ENCODE data around the gene UNC50. TPM values are rescaled to one million over a fixed set of nuclear protein-coding genes. Genes with fewer than 3 reads are reported as not detected.

Gene UNC50
- total RNA-seq, 1 donor from 2014 or later, result 43.0 TPM

DNA sequence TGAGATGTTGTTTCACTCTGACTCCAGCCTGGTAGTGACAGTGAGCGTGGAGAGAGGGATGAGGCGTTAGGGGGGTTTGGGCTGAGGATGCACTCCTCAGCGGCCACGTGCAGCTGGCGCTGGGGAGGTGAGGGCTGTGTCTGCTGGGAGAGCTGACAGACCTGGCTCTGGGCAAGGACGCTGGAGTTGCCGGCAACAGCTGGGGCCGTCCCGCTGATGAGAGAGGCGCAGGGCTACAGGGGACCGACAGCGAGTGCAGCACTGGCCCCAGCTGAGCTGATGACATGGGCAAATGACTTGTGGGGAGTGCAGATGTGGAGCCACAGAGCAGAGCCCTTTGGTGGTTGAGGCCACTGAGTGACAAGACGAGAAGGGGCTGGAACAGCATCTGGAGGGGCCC lies 38.5 kb upstream of the UNC50 start:
- no peak for DNase-seq (ENCODE audit: low read depth)
- no peak overlapping the region for H3K4me3 ChIP-seq (ENCODE audit: low read depth, low read length)
- TF ChIP-seq, protein P1, sequence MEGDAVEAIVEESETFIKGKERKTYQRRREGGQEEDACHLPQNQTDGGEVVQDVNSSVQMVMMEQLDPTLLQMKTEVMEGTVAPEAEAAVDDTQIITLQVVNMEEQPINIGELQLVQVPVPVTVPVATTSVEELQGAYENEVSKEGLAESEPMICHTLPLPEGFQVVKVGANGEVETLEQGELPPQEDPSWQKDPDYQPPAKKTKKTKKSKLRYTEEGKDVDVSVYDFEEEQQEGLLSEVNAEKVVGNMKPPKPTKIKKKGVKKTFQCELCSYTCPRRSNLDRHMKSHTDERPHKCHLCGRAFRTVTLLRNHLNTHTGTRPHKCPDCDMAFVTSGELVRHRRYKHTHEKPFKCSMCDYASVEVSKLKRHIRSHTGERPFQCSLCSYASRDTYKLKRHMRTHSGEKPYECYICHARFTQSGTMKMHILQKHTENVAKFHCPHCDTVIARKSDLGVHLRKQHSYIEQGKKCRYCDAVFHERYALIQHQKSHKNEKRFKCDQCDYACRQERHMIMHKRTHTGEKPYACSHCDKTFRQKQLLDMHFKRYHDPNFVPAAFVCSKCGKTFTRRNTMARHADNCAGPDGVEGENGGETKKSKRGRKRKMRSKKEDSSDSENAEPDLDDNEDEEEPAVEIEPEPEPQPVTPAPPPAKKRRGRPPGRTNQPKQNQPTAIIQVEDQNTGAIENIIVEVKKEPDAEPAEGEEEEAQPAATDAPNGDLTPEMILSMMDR (conservative IDR thresholded peaks at IDR 0.05; ENCODE audit: low read depth, low read length), result no peak

DNA sequence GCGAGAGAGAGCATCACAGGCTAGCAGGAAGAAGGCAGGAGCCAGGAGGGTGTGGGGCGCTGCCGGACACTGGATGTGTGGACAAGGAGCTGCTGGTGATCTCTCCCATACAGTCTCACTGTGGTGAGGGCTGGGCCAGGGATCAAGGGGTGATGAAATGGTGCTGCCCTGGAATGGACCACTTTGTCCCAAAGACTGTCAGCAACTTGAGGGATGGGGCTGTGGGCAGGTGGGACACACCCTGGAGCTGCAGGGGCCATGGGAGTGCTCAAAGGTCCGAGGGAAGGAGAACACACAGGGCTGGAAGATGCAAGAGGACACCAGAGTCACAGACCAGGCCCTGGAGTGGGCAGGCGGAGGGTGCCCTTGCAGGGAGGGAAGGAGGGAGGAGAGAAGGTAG lies 38.0 kb upstream of the UNC50 start:
- TF ChIP-seq, protein P1 (conservative IDR thresholded peaks at IDR 0.05; ENCODE audit: low read depth, low read length), result no peak
- no peak for DNase-seq (ENCODE audit: low read depth)
- H3K4me3 ChIP-seq (ENCODE audit: low read depth, low read length), result no peak overlapping the region

DNA sequence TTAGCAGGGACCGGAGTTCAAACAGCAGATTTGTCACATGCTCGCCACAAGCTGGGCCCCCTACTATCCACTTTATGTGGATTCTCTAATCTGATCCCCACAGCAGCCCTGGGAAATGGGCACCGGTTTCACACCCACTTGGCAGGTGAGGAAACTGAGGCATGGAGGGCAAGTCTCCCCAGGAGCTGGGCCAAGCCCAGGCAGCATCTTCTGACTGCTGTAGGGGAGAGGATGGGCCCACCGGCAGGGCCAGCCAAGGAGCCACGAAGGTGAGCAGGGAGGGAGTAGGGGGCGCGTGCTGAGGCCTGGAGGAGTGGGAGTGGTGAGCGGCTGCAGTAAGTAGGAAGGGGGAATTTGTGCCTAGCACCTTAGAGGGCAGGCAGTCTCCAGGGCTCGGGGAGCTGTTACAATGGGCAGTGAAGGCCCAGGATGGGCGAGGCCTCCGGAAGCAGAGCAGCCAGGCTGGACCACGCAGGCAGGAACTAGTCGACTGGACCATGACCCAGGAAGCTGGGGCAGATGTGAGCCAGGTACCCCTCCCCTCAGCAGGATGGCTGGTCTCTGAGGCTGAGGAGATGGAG lies 37.2 kb upstream of the UNC50 start:
- H3K4me3 ChIP-seq (ENCODE audit: low read depth, low read length), result no peak overlapping the region
- TF ChIP-seq, protein P1 (conservative IDR thresholded peaks at IDR 0.05; ENCODE audit: low read depth, low read length), result no peak
- no peak for DNase-seq (ENCODE audit: low read depth)

DNA sequence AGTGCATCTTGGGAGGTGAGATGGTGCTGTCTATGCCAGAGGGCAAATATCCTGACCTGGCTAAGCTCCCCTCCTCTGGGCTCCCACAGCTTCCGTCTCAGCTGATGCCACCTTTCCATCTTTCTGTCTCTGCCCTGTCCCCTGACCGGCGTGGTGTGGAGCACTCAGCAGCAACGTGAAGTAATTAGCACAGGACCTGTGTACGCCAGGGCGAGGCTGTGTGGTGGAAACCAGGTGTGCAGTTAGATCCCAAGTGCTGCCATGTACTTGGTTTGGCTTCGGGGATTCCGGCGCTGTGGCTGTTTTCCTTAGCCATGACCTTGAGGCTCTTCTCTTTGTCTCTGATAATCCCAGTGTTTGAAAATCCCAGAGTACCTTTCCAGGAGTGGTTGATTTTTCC lies 36.6 kb upstream of the UNC50 start:
- DNase-seq (ENCODE audit: low read depth), result no peak
- TF ChIP-seq, protein P1 (conservative IDR thresholded peaks at IDR 0.05; ENCODE audit: low read depth, low read length), result no peak
- no peak overlapping the region for H3K4me3 ChIP-seq (ENCODE audit: low read depth, low read length)

DNA sequence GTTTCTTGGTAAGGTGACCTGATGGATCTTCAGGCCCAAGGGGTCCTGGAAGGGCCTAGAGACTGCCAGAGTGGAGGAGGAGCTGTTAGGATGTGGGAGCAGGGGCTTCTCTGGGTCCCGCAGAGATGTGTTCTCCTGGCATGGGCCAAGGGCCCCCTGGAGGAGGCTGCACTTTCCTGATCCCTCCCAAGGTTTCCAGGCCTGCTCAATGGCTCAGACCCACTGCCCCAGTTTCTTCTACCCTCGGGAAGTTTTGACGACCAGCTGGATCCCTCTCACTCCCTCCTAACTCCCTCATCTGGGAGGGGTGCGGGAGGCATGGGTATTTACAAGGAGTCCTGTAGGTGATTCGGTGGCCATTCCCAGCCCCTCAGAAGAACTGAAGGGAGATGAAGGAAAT lies 36.2 kb upstream of the UNC50 start:
- TF ChIP-seq, protein P1 (conservative IDR thresholded peaks at IDR 0.05; ENCODE audit: low read depth, low read length), result no peak
- DNase-seq (ENCODE audit: low read depth), result no peak
- H3K4me3 ChIP-seq (ENCODE audit: low read depth, low read length), result no peak overlapping the region

DNA sequence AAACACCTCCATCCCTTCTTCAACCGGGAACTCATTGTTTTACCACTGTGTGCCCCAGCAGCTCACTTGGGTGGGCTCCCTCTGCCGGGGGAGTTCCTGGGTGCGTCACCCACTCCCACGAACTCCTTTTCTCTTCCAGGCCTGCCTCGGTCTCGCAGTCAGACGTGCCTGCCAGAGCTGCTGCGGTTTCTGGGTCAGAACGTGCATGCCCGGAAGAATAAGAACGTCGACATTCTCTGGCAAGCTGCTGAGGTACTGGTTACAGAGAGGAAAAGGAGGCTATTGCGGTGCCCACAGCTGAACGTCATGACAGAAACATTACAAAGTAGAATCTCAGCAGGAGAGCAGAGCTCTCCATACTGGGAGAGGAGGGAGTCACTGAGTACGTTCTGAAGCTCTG lies 35.7 kb upstream of the UNC50 start:
- H3K4me3 ChIP-seq (ENCODE audit: low read depth, low read length), result no peak overlapping the region
- DNase-seq (ENCODE audit: low read depth), result no peak
- TF ChIP-seq, protein P1 (conservative IDR thresholded peaks at IDR 0.05; ENCODE audit: low read depth, low read length), result no peak

DNA sequence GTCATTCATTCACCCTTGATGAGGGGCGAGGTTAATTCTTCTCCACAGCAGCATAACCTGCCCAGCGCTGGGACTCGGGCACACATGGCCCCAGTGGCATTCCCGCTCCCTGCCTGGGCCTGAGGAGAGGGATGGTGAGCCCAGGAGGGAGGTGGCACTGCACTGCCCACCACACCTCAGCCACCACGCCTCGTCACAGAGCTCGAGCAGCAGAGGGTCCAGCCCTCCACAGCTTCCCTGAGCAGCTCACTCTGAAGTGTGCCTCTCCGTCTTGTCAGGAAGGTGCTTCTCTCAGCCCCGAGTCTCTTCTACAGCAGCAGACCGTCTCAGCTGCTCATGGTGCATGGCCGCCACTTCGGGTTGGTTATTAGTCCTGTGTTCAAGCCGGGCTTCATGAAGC lies 35.0 kb upstream of the UNC50 start:
- H3K4me3 ChIP-seq (ENCODE audit: low read depth, low read length), result no peak overlapping the region
- no peak for DNase-seq (ENCODE audit: low read depth)
- TF ChIP-seq, protein P1 (conservative IDR thresholded peaks at IDR 0.05; ENCODE audit: low read depth, low read length), result no peak
